Measurements from ENCODE around the gene TGFBRAP1. TPM values are rescaled to one million over a fixed set of nuclear protein-coding genes. Genes with fewer than 3 reads are reported as not detected.

Gene TGFBRAP1
- total RNA-seq, 2 donors from 2014 or later = 26.0 to 30.7 TPM

- no peaks in the 10 kb centered on the region for H3K4me1 ChIP-seq (ENCODE audit: control insufficient read depth in 1 of 2, low read depth in 2 of 2)
- ATAC-seq (ENCODE audit: insufficient number of reproducible peaks, low FRiP score, low read depth) = no peak
- H3K27me3 ChIP-seq (replicated peaks; ENCODE audit: insufficient read depth) = no peaks in the 10 kb centered on the region
- no peaks in the 10 kb centered on the region for H3K36me3 ChIP-seq
- no peak overlapping the region for H3K27ac ChIP-seq
- H3K9me3 ChIP-seq = no peaks in the 10 kb centered on the region
- DNase-seq (ENCODE audit: low spot score) = no peak
- no peak for TF ChIP-seq CTCF (IDR thresholded peaks at IDR 0.05)
- no peak overlapping the region for H3K4me3 ChIP-seq
Observed at GRCh38 chr2:105231232-105231619, 98.3 kb downstream of the TGFBRAP1 start.

- no peak for DNase-seq (ENCODE audit: low spot score)
- TF ChIP-seq CTCF (IDR thresholded peaks at IDR 0.05) = no peak
Observed at GRCh38 chr2:105224444-105224843, 105.1 kb downstream of the TGFBRAP1 start.

GRCh38 chr2:105220604-105221003, 108.9 kb downstream of the TGFBRAP1 start:
- TF ChIP-seq CTCF (IDR thresholded peaks at IDR 0.05) = no peak
- no peaks in the 10 kb centered on the region for H3K36me3 ChIP-seq
- no peak for DNase-seq (ENCODE audit: low spot score)
- H3K4me1 ChIP-seq (ENCODE audit: control insufficient read depth in 1 of 2, low read depth in 2 of 2) = no peaks in the 10 kb centered on the region
- no peak for ATAC-seq (ENCODE audit: insufficient number of reproducible peaks, low FRiP score, low read depth)
- no peak overlapping the region for H3K27ac ChIP-seq
- H3K4me3 ChIP-seq = no peak overlapping the region
- no peaks in the 10 kb centered on the region for H3K9me3 ChIP-seq
- no peaks in the 10 kb centered on the region for H3K27me3 ChIP-seq (replicated peaks; ENCODE audit: insufficient read depth)

More at GRCh38 chr2:105224444-105224843, 105.1 kb downstream of the TGFBRAP1 start:
- Histone ChIP-seq H3K4me1 (ENCODE audit: control insufficient read depth in 1 of 2, low read depth in 2 of 2) (no peaks in the 10 kb centered on the region), H3K4me3 (no peak overlapping the region), H3K9me3 (no peaks in the 10 kb centered on the region), H3K36me3 (no peaks in the 10 kb centered on the region), H3K27me3 (replicated peaks; ENCODE audit: insufficient read depth) (no peaks in the 10 kb centered on the region), H3K27ac (no peak overlapping the region)
- ATAC-seq (ENCODE audit: insufficient number of reproducible peaks, low FRiP score, low read depth) = no peak

- Histone ChIP-seq H3K4me3 (no peak overlapping the region), H3K9me3 (no peaks in the 10 kb centered on the region), H3K27ac (no peak overlapping the region), H3K4me1 (ENCODE audit: control insufficient read depth in 1 of 2, low read depth in 2 of 2) (no peaks in the 10 kb centered on the region), H3K36me3 (no peaks in the 10 kb centered on the region), H3K27me3 (replicated peaks; ENCODE audit: insufficient read depth) (no peaks in the 10 kb centered on the region)
- TF ChIP-seq CTCF (IDR thresholded peaks at IDR 0.05) = no peak
- no peak for ATAC-seq (ENCODE audit: insufficient number of reproducible peaks, low FRiP score, low read depth)
- no peak for DNase-seq (ENCODE audit: low spot score)
Observed at GRCh38 chr2:105215586-105216192, 113.8 kb downstream of the TGFBRAP1 start.

Other genes with a start within 250 kb of the TGFBRAP1 start
- not detected for gene GPR45, start 88.0 kb downstream of the TGFBRAP1 start, total RNA-seq
- gene C2orf49, start 7.8 kb upstream of the TGFBRAP1 start, total RNA-seq = 10 to 100 TPM; 17.5 to 18.4 TPM
- 100 to 1,000 TPM in 1 of 2 donors, 10 to 100 TPM in 1; 77.6 to 107 TPM for gene FHL2, start 69.3 kb upstream of the TGFBRAP1 start, total RNA-seq